Stimulated activated CD8-positive, alpha-beta memory T cell treated with anti-CD3 and anti-CD28 coated beads, Interleukin-15, amount 100 ng/mL, for 48 hours (primary cell): ENCODE results near the gene OSMR.

ENCODE experiments used
- DNase-seq, 2 donors: peaks; one replicate each; pipeline ENCODE4 v3.0.0-alpha.2; 2020; ENCODE audit warnings: low read depth in 2 of 2

The OSMR gene

GRCh38 chr5:38926121-38926520, 80.3 kb downstream of the OSMR start:
- no peak for DNase-seq

GRCh38 chr5:38927470-38927869, 81.7 kb downstream of the OSMR start:
- DNase-seq, result no peak

GRCh38 chr5:38929838-38930237, 84.0 kb downstream of the OSMR start:
- no peak for DNase-seq

GRCh38 chr5:38931731-38932130, 85.9 kb downstream of the OSMR start:
- DNase-seq, result no peak

- DNase-seq, result no peak
These were observed 87.1 kb downstream of the OSMR start for GRCh38 chr5:38932854-38933408.

GRCh38 chr5:38935437-38935836, 89.6 kb downstream of the OSMR start:
- no peak for DNase-seq

GRCh38 chr5:38936269-38936668, 90.5 kb downstream of the OSMR start:
- no peak for DNase-seq

GRCh38 chr5:38938424-38938823, 92.6 kb downstream of the OSMR start:
- no peak for DNase-seq

GRCh38 chr5:38938973-38939372, 93.2 kb downstream of the OSMR start:
- DNase-seq, result no peak

GRCh38 chr5:38940230-38940858, 94.5 kb downstream of the OSMR start:
- no peak for DNase-seq

GRCh38 chr5:38941912-38942311, 96.1 kb downstream of the OSMR start:
- DNase-seq, result no peak

- DNase-seq, result no peak
These were observed 98.5 kb downstream of the OSMR start for GRCh38 chr5:38944282-38944681.

GRCh38 chr5:38948501-38948900, 102.7 kb downstream of the OSMR start:
- DNase-seq, result no peak

GRCh38 chr5:38953426-38954012, 107.7 kb downstream of the OSMR start:
- DNase-seq, result no peak

- no peak for DNase-seq
These were observed 115.9 kb downstream of the OSMR start for GRCh38 chr5:38961691-38962090.

GRCh38 chr5:38968665-38969064, 122.9 kb downstream of the OSMR start:
- DNase-seq, result no peak

GRCh38 chr5:38978036-38978435, 132.2 kb downstream of the OSMR start:
- DNase-seq, result no peak

GRCh38 chr5:38979535-38979934, 133.7 kb downstream of the OSMR start:
- DNase-seq, result no peak
